K562 (cell line): Measurements from ENCODE around the gene CMIP. TPM values are rescaled to one million over a fixed set of nuclear protein-coding genes. Genes with fewer than 3 reads are reported as not detected.

Experiments
- BRD9 ChIP-seq: fragments of 450-650 bp; IDR thresholded peaks from 2 replicates; pipeline ENCODE4 v1.6.1; 2018; ENCODE audit warnings: low read depth; ENCODE audit not compliant: partially characterized antibody
- FOS ChIP-seq: IDR thresholded peaks from 3 replicates; pipeline ENCODE4 v1.6.1; 2011; ENCODE audit not compliant: insufficient read length; ENCODE audit errors: extremely low read depth
- MIER1 ChIP-seq: fragments of 450-650 bp; IDR thresholded peaks from 2 replicates; pipeline ENCODE4 v1.6.1; 2016; ENCODE audit warnings: antibody characterized with exemption, mild to moderate bottlenecking, low read depth
- MTA1 ChIP-seq: fragments of 450-650 bp; IDR thresholded peaks from 2 replicates; pipeline ENCODE4 v1.6.1; 2017; ENCODE audit warnings: borderline replicate concordance
- MYC ChIP-seq, 2 experiments: fragments of 250-450 bp in 1 of 2; sonication (Bioruptor Pico) in 1 of 2; IDR thresholded peaks; 2 replicates each; pipeline versions ENCODE4 v1.5.1 to v1.6.1; 2012 to 2021; ENCODE audit warnings: low read depth in 2 of 2, borderline replicate concordance in 1 of 2, improper control_type of control experiment in 1 of 2, low read length in 1 of 2, mild to moderate bottlenecking in 1 of 2, moderate library complexity in 1 of 2
- TBL1XR1 ChIP-seq, 2 experiments: IDR thresholded peaks; 2 replicates each; pipeline ENCODE4 v1.6.1; 2012; ENCODE audit warnings: improper control_type of control experiment in 2 of 2, low read length in 2 of 2, mild to moderate bottlenecking in 1 of 2
- ZBTB8A ChIP-seq: fragments of 450-650 bp; IDR thresholded peaks from 2 replicates; pipeline ENCODE4 v1.6.1; 2018; ENCODE audit warnings: mild to moderate bottlenecking, moderate library complexity; ENCODE audit not compliant: partially characterized antibody
- polyA plus RNA-seq, 8 experiments: library from polyadenylated mRNA; depleted of rRNA in 4 of 8; stranded (reverse) in 5 of 8; unstranded in 3 of 8; fragments of >200 nt; fragmentation: Nextera tagmentation in 2 of 8; fragmentation: Illumina TruSeq in 1 of 8; extraction: Ambion mirVana in 2 of 8; extraction: Trizol in 1 of 8; gene quantifications; 2 replicates each; pipeline versions ENCODE4 v1.2.1 to v1.2.3, GENCODE V29; 2011 to 2014; ENCODE audit warnings: inconsistent platforms in 1 of 8, missing spikeins in 1 of 8
- total RNA-seq, 7 experiments: library from RNA; depleted of rRNA in 6 of 7; stranded (reverse); fragments of >200 nt in 6 of 7; fragmentation: Illumina TruSeq in 2 of 7; extraction: Trizol in 2 of 7; gene quantifications; 2 replicates each; pipeline versions ENCODE4 v1.2.1 to v1.2.3, GENCODE V29; 2011 to 2021; ENCODE audit warnings: low replicate concordance in 1 of 7
- TF ChIP-seq, protein P1 (sequence below), 2 experiments: fragments of 450-650 bp; IDR thresholded peaks; 2 replicates each; pipeline ENCODE4 v1.6.1; 2016; ENCODE audit warnings: mild to moderate bottlenecking in 2 of 2, borderline replicate concordance in 1 of 2, low read depth in 1 of 2, moderate library complexity in 1 of 2

CMIP gene
- total and polyA plus RNA-seq, 9 of the 15 experiments (the other 6 are each of a cell fraction or from before 2014, with no cell fraction given), result 0.94 to 82.5 (median 10.3) TPM

DNA sequence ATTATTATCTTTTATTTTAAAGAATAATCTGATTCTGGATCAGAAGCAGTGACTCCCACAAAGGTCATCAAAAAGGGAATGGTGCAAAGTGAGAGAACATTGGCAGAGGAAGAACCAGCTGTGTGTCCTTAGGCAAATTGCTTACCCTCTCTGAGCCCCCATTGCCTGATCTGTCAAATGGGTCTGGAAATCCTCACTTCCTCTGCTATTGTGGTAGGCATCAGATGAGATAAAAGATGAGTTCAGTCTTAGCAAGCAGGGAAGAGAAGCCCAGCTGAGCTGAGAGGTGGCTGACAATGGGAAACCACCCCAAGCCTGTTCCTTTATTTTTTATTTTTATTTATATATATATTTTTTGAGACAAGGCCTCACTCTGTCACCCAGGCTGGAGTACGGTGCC is 310.2 kb downstream of the CMIP start (continued):
- TF ChIP-seq, protein P1, sequence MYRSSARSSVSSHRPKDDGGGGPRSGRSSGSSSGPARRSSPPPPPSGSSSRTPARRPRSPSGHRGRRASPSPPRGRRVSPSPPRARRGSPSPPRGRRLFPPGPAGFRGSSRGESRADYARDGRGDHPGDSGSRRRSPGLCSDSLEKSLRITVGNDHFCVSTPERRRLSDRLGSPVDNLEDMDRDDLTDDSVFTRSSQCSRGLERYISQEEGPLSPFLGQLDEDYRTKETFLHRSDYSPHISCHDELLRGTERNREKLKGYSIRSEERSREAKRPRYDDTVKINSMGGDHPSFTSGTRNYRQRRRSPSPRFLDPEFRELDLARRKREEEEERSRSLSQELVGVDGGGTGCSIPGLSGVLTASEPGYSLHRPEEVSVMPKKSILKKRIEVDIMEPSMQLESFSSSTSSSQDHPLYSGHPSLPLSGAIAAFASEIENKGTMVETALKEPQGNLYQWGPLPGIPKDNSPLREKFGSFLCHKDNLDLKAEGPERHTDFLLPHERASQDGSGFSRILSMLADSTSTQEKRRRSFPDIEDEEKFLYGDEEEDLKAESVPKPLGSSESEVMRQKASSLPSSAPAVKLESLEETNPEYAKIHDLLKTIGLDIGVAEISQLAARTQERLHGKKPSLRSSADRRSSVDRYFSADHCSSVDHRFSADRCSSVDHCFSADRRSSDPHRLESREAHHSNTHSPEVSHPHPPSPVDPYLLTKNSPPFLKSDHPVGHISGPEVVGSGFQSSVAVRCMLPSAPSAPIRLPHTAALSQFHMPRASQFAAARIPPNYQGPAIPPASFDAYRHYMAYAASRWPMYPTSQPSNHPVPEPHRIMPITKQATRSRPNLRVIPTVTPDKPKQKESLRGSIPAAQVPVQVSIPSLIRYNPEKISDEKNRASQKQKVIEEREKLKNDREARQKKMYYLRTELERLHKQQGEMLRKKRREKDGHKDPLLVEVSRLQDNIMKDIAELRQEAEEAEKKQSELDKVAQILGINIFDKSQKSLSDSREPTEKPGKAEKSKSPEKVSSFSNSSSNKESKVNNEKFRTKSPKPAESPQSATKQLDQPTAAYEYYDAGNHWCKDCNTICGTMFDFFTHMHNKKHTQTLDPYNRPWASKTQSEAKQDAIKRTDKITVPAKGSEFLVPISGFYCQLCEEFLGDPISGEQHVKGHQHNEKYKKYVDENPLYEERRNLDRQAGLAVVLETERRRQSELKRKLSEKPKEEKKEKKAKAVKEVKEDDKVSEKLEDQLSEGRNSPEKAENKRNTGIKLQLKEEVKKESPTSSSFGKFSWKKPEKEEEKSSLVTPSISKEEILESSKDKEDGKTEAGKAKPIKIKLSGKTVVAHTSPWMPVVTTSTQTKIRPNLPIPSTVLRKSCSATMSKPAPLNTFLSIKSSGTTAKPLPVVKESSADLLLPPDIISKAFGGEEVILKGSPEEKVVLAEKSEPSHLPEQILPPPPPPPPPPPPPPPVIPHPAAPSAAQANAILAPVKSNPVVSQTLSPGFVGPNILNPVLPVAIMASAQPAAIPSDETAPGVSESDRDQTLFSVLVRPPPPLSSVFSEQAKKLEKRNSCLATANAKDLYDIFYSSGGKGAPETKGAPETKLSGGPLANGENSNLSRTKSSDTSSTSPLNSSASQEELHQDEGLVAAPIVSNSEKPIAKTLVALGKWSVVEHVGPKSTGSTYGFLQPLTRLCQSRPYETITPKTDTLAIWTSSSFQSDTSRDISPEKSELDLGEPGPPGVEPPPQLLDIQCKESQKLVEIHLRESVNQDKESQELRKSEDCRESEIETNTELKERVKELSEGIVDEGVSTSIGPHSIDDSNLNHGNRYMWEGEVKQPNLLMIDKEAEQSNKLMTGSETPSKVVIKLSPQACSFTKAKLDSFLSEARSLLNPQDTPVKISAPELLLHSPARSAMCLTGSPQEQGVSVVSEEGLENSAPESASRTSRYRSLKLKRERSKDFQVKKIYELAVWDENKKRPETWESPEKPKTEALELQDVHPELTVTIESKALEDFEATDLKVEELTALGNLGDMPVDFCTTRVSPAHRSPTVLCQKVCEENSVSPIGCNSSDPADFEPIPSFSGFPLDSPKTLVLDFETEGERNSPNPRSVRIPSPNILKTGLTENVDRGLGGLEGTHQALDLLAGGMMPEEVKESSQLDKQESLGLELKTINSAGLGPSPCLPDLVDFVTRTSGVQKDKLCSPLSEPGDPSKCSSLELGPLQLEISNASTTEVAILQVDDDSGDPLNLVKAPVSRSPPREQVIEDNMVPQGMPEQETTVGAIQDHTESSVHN (IDR thresholded peaks at IDR 0.05; ENCODE audit: borderline replicate concordance in 1 of 2, low read depth in 1 of 2), result no peak
- TF ChIP-seq BRD9 (peak; percentile 75), MYC (IDR thresholded peaks at IDR 0.05; ENCODE audit: low read depth, low read length) (no peak), MYC (CRISPR knock-in tag; IDR thresholded peaks at IDR 0.05; ENCODE audit: borderline replicate concordance, low read depth) (no peak), MTA1 (0 out of 2 replicates have a peak, but pooled peaks have one; percentile 26), ZBTB8A (no peak), TBL1XR1 (IDR thresholded peaks at IDR 0.05; ENCODE audit: low read length in 2 of 2) (no peak), MIER1 (no peak), FOS (no peak)
